ENCODE measurements around the gene EEF1AKMT4. TPM values are rescaled to one million over a fixed set of nuclear protein-coding genes. Genes with fewer than 3 reads are reported as not detected.

The EEF1AKMT4 gene
- total RNA-seq, 3 donors from 2014 or later (not counting 1 experiment from before 2014, with no cell fraction given) = 0.73 to 0.80 (median 0.79) TPM

DNA sequence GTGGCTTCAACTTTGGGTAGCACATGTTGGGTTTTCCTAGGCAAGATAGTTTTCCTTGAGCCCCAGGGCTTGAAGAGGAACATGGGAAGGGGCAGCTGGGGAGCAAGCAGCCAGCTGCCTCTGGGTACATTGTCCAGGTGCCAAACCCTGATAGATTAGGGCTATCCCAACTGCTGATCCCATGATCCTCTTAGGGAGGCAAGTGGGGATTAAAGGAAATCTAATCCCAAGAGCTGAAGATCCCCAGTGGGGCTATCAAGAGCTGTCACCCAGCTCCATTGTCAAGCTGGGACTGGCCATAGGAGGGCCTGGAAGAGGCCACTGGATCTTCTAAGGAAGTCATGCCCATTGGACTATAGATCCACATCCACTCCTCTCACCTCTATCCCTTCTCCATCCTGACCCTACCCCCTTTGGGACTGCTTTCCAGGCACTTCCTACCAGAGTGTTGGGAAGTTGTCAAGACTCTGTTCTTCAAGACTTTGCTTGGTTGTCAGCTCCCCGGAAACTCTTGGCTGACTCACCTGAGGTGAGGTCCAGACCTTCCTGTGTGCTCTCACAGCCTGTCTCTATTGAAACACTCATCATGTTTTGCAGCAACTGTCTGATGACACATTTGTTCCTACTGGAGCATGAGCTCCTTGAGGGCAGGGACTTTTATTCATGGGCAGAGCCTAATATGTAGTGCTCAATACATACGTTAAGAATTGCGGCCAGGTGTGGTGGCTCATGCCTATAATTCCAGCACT is 6.0 kb downstream of the EEF1AKMT4 start:
- Histone ChIP-seq H3K36me3 (ENCODE audit: control insufficient read depth, insufficient read depth, low read length) (no peaks in the 10 kb centered on the region), H3K4me1 (ENCODE audit: control insufficient read depth, insufficient read depth, low read length) (peaks cover 6% of the 10 kb centered on the region), H3K27me3 (ENCODE audit: control insufficient read depth, insufficient read depth, low read length) (peaks cover 3% of the 10 kb centered on the region), H3K27ac (ENCODE audit: low read length) (no peak overlapping the region), H3K9me3 (ENCODE audit: control insufficient read depth, insufficient read depth, low read length) (no peaks in the 10 kb centered on the region), H3K4me3 (ENCODE audit: low read length) (no peak overlapping the region)
- DNase-seq (no peak), ATAC-seq (no peak)
- H3K4me3 Mint-ChIP-seq = no peak overlapping the region
- intact Hi-C loops (cut with micrococcal nuclease) = no loop called here
- H3K27me3 Mint-ChIP-seq (ENCODE audit: low read depth in 2 of 2) = peaks cover 0 to 5% of the 10 kb centered on the region in 2 donors
- no peaks in the 10 kb centered on the region for H3K9me3 Mint-ChIP-seq
- no peak overlapping the region for H3K27ac Mint-ChIP-seq
- whole genome bisulfite sequencing (ENCODE audit: insufficient coverage) = 96% methylated on average over 3 of the region's 3 CpGs
- no peaks in the 10 kb centered on the region for H3K36me3 Mint-ChIP-seq
- peaks cover 4 to 10% of the 10 kb centered on the region in 2 donors for H3K4me1 Mint-ChIP-seq
- TF ChIP-seq, protein P1, sequence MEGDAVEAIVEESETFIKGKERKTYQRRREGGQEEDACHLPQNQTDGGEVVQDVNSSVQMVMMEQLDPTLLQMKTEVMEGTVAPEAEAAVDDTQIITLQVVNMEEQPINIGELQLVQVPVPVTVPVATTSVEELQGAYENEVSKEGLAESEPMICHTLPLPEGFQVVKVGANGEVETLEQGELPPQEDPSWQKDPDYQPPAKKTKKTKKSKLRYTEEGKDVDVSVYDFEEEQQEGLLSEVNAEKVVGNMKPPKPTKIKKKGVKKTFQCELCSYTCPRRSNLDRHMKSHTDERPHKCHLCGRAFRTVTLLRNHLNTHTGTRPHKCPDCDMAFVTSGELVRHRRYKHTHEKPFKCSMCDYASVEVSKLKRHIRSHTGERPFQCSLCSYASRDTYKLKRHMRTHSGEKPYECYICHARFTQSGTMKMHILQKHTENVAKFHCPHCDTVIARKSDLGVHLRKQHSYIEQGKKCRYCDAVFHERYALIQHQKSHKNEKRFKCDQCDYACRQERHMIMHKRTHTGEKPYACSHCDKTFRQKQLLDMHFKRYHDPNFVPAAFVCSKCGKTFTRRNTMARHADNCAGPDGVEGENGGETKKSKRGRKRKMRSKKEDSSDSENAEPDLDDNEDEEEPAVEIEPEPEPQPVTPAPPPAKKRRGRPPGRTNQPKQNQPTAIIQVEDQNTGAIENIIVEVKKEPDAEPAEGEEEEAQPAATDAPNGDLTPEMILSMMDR (IDR thresholded peaks at IDR 0.05) = no peak

DNA sequence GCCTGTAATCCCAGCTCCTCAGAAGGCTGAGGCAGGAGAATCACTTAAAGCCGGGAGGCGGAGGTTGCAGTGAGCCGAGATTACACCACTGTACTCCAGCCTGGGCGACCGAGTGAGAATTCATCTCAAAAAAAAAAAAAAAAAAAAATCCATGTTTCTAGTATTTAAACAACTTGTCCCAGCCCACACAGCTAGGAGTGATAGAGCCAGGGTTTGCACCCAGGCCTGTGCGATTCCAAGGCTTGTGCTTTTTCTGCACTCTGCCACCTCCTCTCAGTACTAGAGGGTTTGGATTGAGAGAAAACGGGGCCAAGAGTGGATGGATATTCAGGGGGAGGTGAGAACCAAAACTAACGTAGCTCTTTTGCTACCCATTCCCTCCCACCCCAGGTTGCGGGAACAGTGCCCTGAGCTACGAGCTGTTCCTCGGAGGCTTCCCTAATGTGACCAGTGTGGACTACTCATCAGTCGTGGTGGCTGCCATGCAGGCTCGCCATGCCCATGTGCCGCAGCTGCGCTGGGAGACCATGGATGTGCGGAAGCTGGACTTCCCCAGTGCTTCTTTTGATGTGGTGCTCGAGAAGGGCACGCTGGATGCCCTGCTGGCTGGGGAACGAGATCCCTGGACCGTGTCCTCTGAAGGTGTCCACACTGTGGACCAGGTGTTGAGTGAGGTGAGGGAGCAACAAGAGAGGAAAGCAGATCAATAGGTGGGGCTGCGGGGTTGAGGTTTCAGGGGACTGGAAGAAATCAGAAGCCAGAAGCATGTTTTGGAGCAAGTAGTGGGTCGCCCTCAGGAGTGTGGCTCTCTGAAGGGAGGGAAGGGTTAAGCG is 7.8 kb downstream of the EEF1AKMT4 start:
- TF ChIP-seq, protein P1 (IDR thresholded peaks at IDR 0.05) = no peak
- Mint-ChIP-seq H3K4me3 (no peak overlapping the region), H3K27ac (no peak overlapping the region), H3K36me3 (no peaks in the 10 kb centered on the region), H3K4me1 (peaks cover 13 to 21% of the 10 kb centered on the region in 2 donors), H3K9me3 (no peaks in the 10 kb centered on the region), H3K27me3 (ENCODE audit: low read depth in 2 of 2) (peaks cover 0 to 10% of the 10 kb centered on the region in 2 donors)
- Histone ChIP-seq H3K36me3 (ENCODE audit: control insufficient read depth, insufficient read depth, low read length) (no peaks in the 10 kb centered on the region), H3K27me3 (ENCODE audit: control insufficient read depth, insufficient read depth, low read length) (peaks cover 3% of the 10 kb centered on the region), H3K27ac (ENCODE audit: low read length) (no peak overlapping the region), H3K4me1 (ENCODE audit: control insufficient read depth, insufficient read depth, low read length) (peaks cover 20% of the 10 kb centered on the region), H3K9me3 (ENCODE audit: control insufficient read depth, insufficient read depth, low read length) (no peaks in the 10 kb centered on the region), H3K4me3 (ENCODE audit: low read length) (no peak overlapping the region)
- DNase-seq (no peak), ATAC-seq (no peak)
- WGBS (ENCODE audit: insufficient coverage) = 96% methylated on average over 21 of the region's 23 CpGs
- intact Hi-C loops (cut with micrococcal nuclease) = no loop called here

DNA sequence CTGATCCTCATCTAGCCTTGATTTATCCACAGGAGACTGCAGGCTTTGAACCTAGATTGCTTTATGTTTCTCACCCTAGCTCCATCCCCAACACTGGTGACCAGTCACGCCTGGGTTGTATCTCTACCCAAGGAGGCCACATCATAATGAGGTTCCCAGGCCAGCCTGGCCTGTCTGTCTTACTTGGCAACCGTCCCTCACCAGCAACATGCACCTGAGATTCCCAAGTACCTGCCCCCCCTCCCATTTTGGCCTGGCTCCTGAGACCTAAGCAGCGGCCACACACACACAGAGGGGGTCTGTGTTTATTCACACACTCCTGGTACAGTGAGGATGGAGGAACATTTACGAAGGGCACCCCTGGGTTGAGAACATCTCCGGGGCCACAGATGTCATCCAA is 9.5 kb downstream of the EEF1AKMT4 start:
- TF ChIP-seq, protein P1 (IDR thresholded peaks at IDR 0.05) = no peak
- Histone ChIP-seq H3K9me3 (ENCODE audit: control insufficient read depth, insufficient read depth, low read length) (no peaks in the 10 kb centered on the region), H3K4me3 (ENCODE audit: low read length) (no peak overlapping the region), H3K27ac (ENCODE audit: low read length) (no peak overlapping the region), H3K4me1 (ENCODE audit: control insufficient read depth, insufficient read depth, low read length) (peaks cover 29% of the 10 kb centered on the region), H3K27me3 (ENCODE audit: control insufficient read depth, insufficient read depth, low read length) (peaks cover 12% of the 10 kb centered on the region), H3K36me3 (ENCODE audit: control insufficient read depth, insufficient read depth, low read length) (no peaks in the 10 kb centered on the region)
- H3K4me1 Mint-ChIP-seq = peaks cover 18 to 28% of the 10 kb centered on the region in 2 donors
- no peak for ATAC-seq
- peaks cover 0 to 13% of the 10 kb centered on the region in 2 donors for H3K27me3 Mint-ChIP-seq (ENCODE audit: low read depth in 2 of 2)
- no peaks in the 10 kb centered on the region for H3K9me3 Mint-ChIP-seq
- intact Hi-C loops (cut with micrococcal nuclease) = no loop called here
- no peaks in the 10 kb centered on the region for H3K36me3 Mint-ChIP-seq
- no peak for DNase-seq
- WGBS (ENCODE audit: insufficient coverage) = 98% methylated on average over 5 of the region's 5 CpGs
- peak overlapping the region; percentile 78 for H3K4me3 Mint-ChIP-seq
- no peak overlapping the region for H3K27ac Mint-ChIP-seq
